Measurements from ENCODE around the gene ACBD6. TPM values are rescaled to one million over a fixed set of nuclear protein-coding genes. Genes with fewer than 3 reads are reported as not detected.

The ACBD6 gene
- total and polyA plus RNA-seq, 5 donors from 2014 or later: 23.4 to 34.9 (median 25.5) TPM

GRCh38 chr1:180253585-180254495 lies 248.5 kb downstream of the ACBD6 start:
- H3K4me3 Mint-ChIP-seq: no peak overlapping the region
- H3K4me1 ChIP-seq (ENCODE audit: control insufficient read depth, insufficient read depth, low read length, poor library complexity, severe bottlenecking): no peaks in the 10 kb centered on the region
- peaks cover 0 to 5% (median 2%) of the 10 kb centered on the region in 4 donors for H3K4me1 Mint-ChIP-seq
- peaks cover 12% of the 10 kb centered on the region for H3K27me3 Mint-ChIP-seq
- H3K9me3 ChIP-seq (ENCODE audit: control insufficient read depth in 2 of 2, low read length in 2 of 2): no peaks in the 10 kb centered on the region
- DNase-seq: no peak
- no peak overlapping the region for H3K27ac Mint-ChIP-seq
- no peak overlapping the region for H3K27ac ChIP-seq (ENCODE audit: insufficient read depth, low read length, poor library complexity, severe bottlenecking)
- ATAC-seq (ENCODE audit: low read depth in 2 of 2): no peak
- no peaks in the 10 kb centered on the region for H3K36me3 Mint-ChIP-seq
- H3K27me3 ChIP-seq (ENCODE audit: control insufficient read depth, insufficient read depth, low read length): no peaks in the 10 kb centered on the region
- H3K36me3 ChIP-seq (ENCODE audit: control insufficient read depth, insufficient read depth, low read length): no peaks in the 10 kb centered on the region
- H3K9me3 Mint-ChIP-seq: peaks cover 0 to 2% (median 0%) of the 10 kb centered on the region in 7 donors
- no peak overlapping the region for H3K4me3 ChIP-seq (ENCODE audit: low read depth, low read length)

GRCh38 chr1:180252638-180253536 lies 249.5 kb downstream of the ACBD6 start:
- Histone ChIP-seq H3K9me3 (ENCODE audit: control insufficient read depth in 2 of 2, low read length in 2 of 2) (no peaks in the 10 kb centered on the region), H3K27ac (ENCODE audit: insufficient read depth, low read length, poor library complexity, severe bottlenecking) (no peak overlapping the region), H3K27me3 (ENCODE audit: control insufficient read depth, insufficient read depth, low read length) (no peaks in the 10 kb centered on the region), H3K36me3 (ENCODE audit: control insufficient read depth, insufficient read depth, low read length) (no peaks in the 10 kb centered on the region), H3K4me3 (ENCODE audit: low read depth, low read length) (no peak overlapping the region), H3K4me1 (ENCODE audit: control insufficient read depth, insufficient read depth, low read length, poor library complexity, severe bottlenecking) (no peaks in the 10 kb centered on the region)
- Mint-ChIP-seq H3K4me1 (peaks cover 0 to 5% (median 2%) of the 10 kb centered on the region in 4 donors), H3K27me3 (peaks cover 17% of the 10 kb centered on the region), H3K27ac (no peak overlapping the region), H3K9me3 (no peaks in the 10 kb centered on the region), H3K36me3 (no peaks in the 10 kb centered on the region), H3K4me3 (no peak overlapping the region)
- ATAC-seq (ENCODE audit: low read depth in 2 of 2): peak in 1 of 2 donors; percentile 60
- peak; percentile 48 to 73 (median 52) for DNase-seq

GRCh38 chr1:180251526-180252305 lies 250.7 kb downstream of the ACBD6 start:
- H3K36me3 ChIP-seq (ENCODE audit: control insufficient read depth, insufficient read depth, low read length): no peaks in the 10 kb centered on the region
- no peak overlapping the region for H3K4me3 ChIP-seq (ENCODE audit: low read depth, low read length)
- H3K27ac Mint-ChIP-seq: peak overlapping the region in 1 of 3 donors; percentile 43
- no peaks in the 10 kb centered on the region for H3K9me3 ChIP-seq (ENCODE audit: control insufficient read depth in 2 of 2, low read length in 2 of 2)
- H3K9me3 Mint-ChIP-seq: no peaks in the 10 kb centered on the region
- H3K4me3 Mint-ChIP-seq: no peak overlapping the region
- H3K27ac ChIP-seq (ENCODE audit: insufficient read depth, low read length, poor library complexity, severe bottlenecking): no peak overlapping the region
- DNase-seq: no peak
- H3K27me3 Mint-ChIP-seq: peaks cover 21% of the 10 kb centered on the region
- peaks cover 0 to 5% (median 2%) of the 10 kb centered on the region in 4 donors for H3K4me1 Mint-ChIP-seq
- H3K36me3 Mint-ChIP-seq: no peaks in the 10 kb centered on the region
- no peak for ATAC-seq (ENCODE audit: low read depth in 2 of 2)
- H3K27me3 ChIP-seq (ENCODE audit: control insufficient read depth, insufficient read depth, low read length): no peaks in the 10 kb centered on the region
- H3K4me1 ChIP-seq (ENCODE audit: control insufficient read depth, insufficient read depth, low read length, poor library complexity, severe bottlenecking): no peaks in the 10 kb centered on the region

- Mint-ChIP-seq H3K27ac (peak overlapping the region in 1 of 3 donors; percentile 43), H3K9me3 (no peaks in the 10 kb centered on the region), H3K36me3 (no peaks in the 10 kb centered on the region), H3K4me1 (peaks cover 0 to 5% (median 2%) of the 10 kb centered on the region in 4 donors), H3K27me3 (peaks cover 21% of the 10 kb centered on the region), H3K4me3 (no peak overlapping the region)
- ATAC-seq (ENCODE audit: low read depth in 2 of 2) (no peak), DNase-seq (no peak)
- Histone ChIP-seq H3K9me3 (ENCODE audit: control insufficient read depth in 2 of 2, low read length in 2 of 2) (no peaks in the 10 kb centered on the region), H3K27ac (ENCODE audit: insufficient read depth, low read length, poor library complexity, severe bottlenecking) (no peak overlapping the region), H3K4me3 (ENCODE audit: low read depth, low read length) (no peak overlapping the region), H3K4me1 (ENCODE audit: control insufficient read depth, insufficient read depth, low read length, poor library complexity, severe bottlenecking) (no peaks in the 10 kb centered on the region), H3K27me3 (ENCODE audit: control insufficient read depth, insufficient read depth, low read length) (no peaks in the 10 kb centered on the region), H3K36me3 (ENCODE audit: control insufficient read depth, insufficient read depth, low read length) (no peaks in the 10 kb centered on the region)
These were observed 251.4 kb downstream of the ACBD6 start for GRCh38 chr1:180250883-180251509.

- no peak overlapping the region for H3K27ac Mint-ChIP-seq
These were observed 251.9 kb downstream of the ACBD6 start for GRCh38 chr1:180250499-180250770.

GRCh38 chr1:180249725-180250498 lies 252.5 kb downstream of the ACBD6 start:
- no peak for DNase-seq
- no peaks in the 10 kb centered on the region for H3K4me1 ChIP-seq (ENCODE audit: control insufficient read depth, insufficient read depth, low read length, poor library complexity, severe bottlenecking)
- no peaks in the 10 kb centered on the region for H3K36me3 ChIP-seq (ENCODE audit: control insufficient read depth, insufficient read depth, low read length)
- peaks cover 0 to 5% (median 2%) of the 10 kb centered on the region in 4 donors for H3K4me1 Mint-ChIP-seq
- H3K27me3 ChIP-seq (ENCODE audit: control insufficient read depth, insufficient read depth, low read length): no peaks in the 10 kb centered on the region
- H3K4me3 ChIP-seq (ENCODE audit: low read depth, low read length): no peak overlapping the region
- no peaks in the 10 kb centered on the region for H3K36me3 Mint-ChIP-seq
- no peak overlapping the region for H3K27ac ChIP-seq (ENCODE audit: insufficient read depth, low read length, poor library complexity, severe bottlenecking)
- ATAC-seq (ENCODE audit: low read depth in 2 of 2): no peak
- no peak overlapping the region for H3K4me3 Mint-ChIP-seq
- peaks cover 31% of the 10 kb centered on the region for H3K27me3 Mint-ChIP-seq
- H3K9me3 ChIP-seq (ENCODE audit: control insufficient read depth in 2 of 2, low read length in 2 of 2): no peaks in the 10 kb centered on the region
- no peak overlapping the region for H3K27ac Mint-ChIP-seq
- no peaks in the 10 kb centered on the region for H3K9me3 Mint-ChIP-seq

More at GRCh38 chr1:180250499-180250770, 251.9 kb downstream of the ACBD6 start:
- H3K36me3 ChIP-seq (ENCODE audit: control insufficient read depth, insufficient read depth, low read length): no peaks in the 10 kb centered on the region
- Mint-ChIP-seq H3K27me3 (peaks cover 26% of the 10 kb centered on the region), H3K9me3 (no peaks in the 10 kb centered on the region), H3K36me3 (no peaks in the 10 kb centered on the region), H3K4me3 (no peak overlapping the region), H3K4me1 (peaks cover 0 to 5% (median 2%) of the 10 kb centered on the region in 4 donors)
- H3K4me1 ChIP-seq (ENCODE audit: control insufficient read depth, insufficient read depth, low read length, poor library complexity, severe bottlenecking): no peaks in the 10 kb centered on the region
- ATAC-seq (ENCODE audit: low read depth in 2 of 2): no peak
- no peak overlapping the region for H3K27ac ChIP-seq (ENCODE audit: insufficient read depth, low read length, poor library complexity, severe bottlenecking)
- no peaks in the 10 kb centered on the region for H3K27me3 ChIP-seq (ENCODE audit: control insufficient read depth, insufficient read depth, low read length)
- no peaks in the 10 kb centered on the region for H3K9me3 ChIP-seq (ENCODE audit: control insufficient read depth in 2 of 2, low read length in 2 of 2)
- no peak overlapping the region for H3K4me3 ChIP-seq (ENCODE audit: low read depth, low read length)
- DNase-seq: no peak
